Caco-2 (cell line): Measurements from ENCODE around the gene COL25A1. TPM values are rescaled to one million over a fixed set of nuclear protein-coding genes. Genes with fewer than 3 reads are reported as not detected.

Experiments
- BruUV-seq: library from RNA; stranded (reverse); fragments of 400-500 nt; replicated peaks from 2 replicates; lab custom pipeline; 2021; lab: Mats Ljungman, UMichigan
- CTCF ChIA-PET: fragments of 300-600 bp; sonication (Branson Sonifier 250); formaldehyde crosslinking; loops from one replicate; lab custom pipeline; 2022; ENCODE audit warnings: antibody characterized with exemption; lab: Charles Lee
- POLR2A ChIA-PET: fragments of 300-600 bp; sonication (Branson Sonifier 250); formaldehyde crosslinking; loops from one replicate; lab custom pipeline; 2022; ENCODE audit warnings: antibody characterized with exemption; lab: Charles Lee
- DNase-seq, 2 experiments: peaks; one replicate each; pipeline versions ENCODE4 v3.0.0 to v3.0.0-alpha.2; 2020 to 2022
- H3K27me3 ChIP-seq: replicated peaks from 2 replicates; pipeline ENCODE4 v1.6.0; 2011; ENCODE audit warnings: low read length; ENCODE audit not compliant: control insufficient read depth, insufficient read depth
- H3K36me3 ChIP-seq: 2 replicates; pipeline ENCODE4 v1.5.1; 2011; ENCODE audit warnings: low read length; ENCODE audit not compliant: control insufficient read depth, insufficient read depth
- H3K4me1 ChIP-seq: fragments of 250-450 bp; sonication (Bioruptor Pico); 2 replicates; pipeline ENCODE4 v1.5.1; 2020; ENCODE audit warnings: mild to moderate bottlenecking
- H3K4me3 ChIP-seq: 2 replicates; pipeline ENCODE4 v1.5.1; 2011; ENCODE audit warnings: low read depth, mild to moderate bottlenecking, control low read depth, low read length
- H3K9me3 ChIP-seq: fragments of 250-450 bp; sonication (Bioruptor Pico); 2 replicates; pipeline ENCODE4 v1.5.1; 2020; ENCODE audit warnings: mild to moderate bottlenecking, moderate library complexity
- H3K27ac Mint-ChIP-seq: one replicate; pipeline ENCODE4 v1.8.0; 2022; ENCODE audit warnings: mixed read lengths; ENCODE audit not compliant: unreplicated experiment
- H3K27me3 Mint-ChIP-seq: one replicate; pipeline ENCODE4 v1.8.0; 2022; ENCODE audit warnings: mixed read lengths; ENCODE audit not compliant: insufficient read depth, unreplicated experiment
- H3K36me3 Mint-ChIP-seq: one replicate; pipeline ENCODE4 v1.8.0; 2022; ENCODE audit warnings: mild to moderate bottlenecking, mixed read lengths; ENCODE audit not compliant: insufficient read depth, unreplicated experiment
- H3K4me1 Mint-ChIP-seq: one replicate; pipeline ENCODE4 v1.8.0; 2022; ENCODE audit warnings: low read depth, mixed read lengths; ENCODE audit not compliant: unreplicated experiment
- H3K4me3 Mint-ChIP-seq: one replicate; pipeline ENCODE4 v1.8.0; 2022; ENCODE audit warnings: mild to moderate bottlenecking, moderate library complexity, mixed read lengths; ENCODE audit not compliant: unreplicated experiment
- H3K9me3 Mint-ChIP-seq: one replicate; pipeline ENCODE4 v1.8.0; 2022; ENCODE audit warnings: mixed read lengths; ENCODE audit not compliant: unreplicated experiment
- CTCF ChIP-seq, 2 experiments: fragments of 200-600 bp in 1 of 2; IDR thresholded peaks; 1 replicate in 1 of 2; 2 replicates in 1 of 2; pipeline versions ENCODE4 v1.5.1 to v1.8.0; 2011 to 2022; ENCODE audit warnings: antibody characterized with exemption in 1 of 2, control low read depth in 1 of 2, inconsistent platforms in 1 of 2, low read depth in 1 of 2, low read length in 1 of 2, mild to moderate bottlenecking in 1 of 2, moderate library complexity in 1 of 2; ENCODE audit not compliant: insufficient read depth in 1 of 2, severe bottlenecking in 1 of 2, unreplicated experiment in 1 of 2
- intact Hi-C: fragments of 100-400 bp; cut with micrococcal nuclease; formaldehyde crosslinking; loops from one replicate; pipeline ENCODE4 v1.10.0; 2022; ENCODE audit not compliant: unreplicated experiment
- total RNA-seq: library from RNA; stranded (reverse); gene quantifications from 2 replicates; pipeline ENCODE4 v1.2.3, GENCODE V29; 2022

The COL25A1 gene
- total RNA-seq, 1 experiment from 2014 or later: not detected

- Mint-ChIP-seq H3K36me3 (no peaks in the 10 kb centered on the region), H3K27ac (no peak overlapping the region), H3K4me3 (no peak overlapping the region), H3K27me3 (peaks cover 7% of the 10 kb centered on the region), H3K9me3 (no peaks in the 10 kb centered on the region), H3K4me1 (no peaks in the 10 kb centered on the region)
- Histone ChIP-seq H3K4me1 (no peaks in the 10 kb centered on the region), H3K4me3 (no peak overlapping the region), H3K27me3 (no peaks in the 10 kb centered on the region), H3K9me3 (no peaks in the 10 kb centered on the region), H3K36me3 (no peaks in the 10 kb centered on the region)
- intact Hi-C loops: no loop called here
- no TSS peak for BruUV-seq
- ChIA-PET CTCF (no interaction called here), POLR2A (no interaction called here)
- DNase-seq: no peak
- no peak for TF ChIP-seq CTCF (IDR thresholded peaks at IDR 0.05; ENCODE audit: insufficient read depth in 1 of 2, low read depth in 1 of 2, low read length in 1 of 2, severe bottlenecking in 1 of 2, unreplicated experiment in 1 of 2)
These were observed 222.7 kb downstream of the COL25A1 start for GRCh38 chr4:109079731-109080130.

GRCh38 chr4:109079201-109079600, 223.3 kb downstream of the COL25A1 start:
- POLR2A ChIA-PET: no interaction called here
- intact Hi-C loops: no loop called here
- BruUV-seq: no TSS peak
- H3K4me3 ChIP-seq: no peak overlapping the region
- Mint-ChIP-seq H3K27ac (no peak overlapping the region), H3K9me3 (no peaks in the 10 kb centered on the region), H3K4me3 (no peak overlapping the region), H3K27me3 (peaks cover 7% of the 10 kb centered on the region), H3K36me3 (no peaks in the 10 kb centered on the region), H3K4me1 (no peaks in the 10 kb centered on the region)
- no peak for TF ChIP-seq CTCF (IDR thresholded peaks at IDR 0.05; ENCODE audit: insufficient read depth in 1 of 2, low read depth in 1 of 2, low read length in 1 of 2, severe bottlenecking in 1 of 2, unreplicated experiment in 1 of 2)
- CTCF ChIA-PET: no interaction called here
- no peaks in the 10 kb centered on the region for H3K36me3 ChIP-seq
- no peaks in the 10 kb centered on the region for H3K4me1 ChIP-seq
- H3K27me3 ChIP-seq: no peaks in the 10 kb centered on the region
- H3K9me3 ChIP-seq: no peaks in the 10 kb centered on the region
- DNase-seq: no peak

- ChIA-PET CTCF (no interaction called here), POLR2A (no interaction called here)
- Mint-ChIP-seq H3K4me1 (no peaks in the 10 kb centered on the region), H3K4me3 (no peak overlapping the region), H3K9me3 (no peaks in the 10 kb centered on the region), H3K27me3 (peaks cover 7% of the 10 kb centered on the region), H3K36me3 (no peaks in the 10 kb centered on the region), H3K27ac (no peak overlapping the region)
- DNase-seq: no peak
- no peaks in the 10 kb centered on the region for H3K27me3 ChIP-seq
- H3K36me3 ChIP-seq: no peaks in the 10 kb centered on the region
- TF ChIP-seq CTCF (IDR thresholded peaks at IDR 0.05; ENCODE audit: insufficient read depth in 1 of 2, low read depth in 1 of 2, low read length in 1 of 2, severe bottlenecking in 1 of 2, unreplicated experiment in 1 of 2): no peak
- H3K9me3 ChIP-seq: no peaks in the 10 kb centered on the region
- H3K4me1 ChIP-seq: no peaks in the 10 kb centered on the region
- BruUV-seq: no TSS peak
- intact Hi-C loops: no loop called here
- H3K4me3 ChIP-seq: no peak overlapping the region
These were observed 223.7 kb downstream of the COL25A1 start for GRCh38 chr4:109078724-109079123.
